ENCODE data around the gene GMPR.

GMPR gene

GRCh38 chr6:16295060-16295459 is 56.7 kb downstream of the GMPR start:
- H4K20me1 ChIP-seq (ENCODE audit: insufficient read depth, low read length, poor library complexity, severe bottlenecking), result no peaks in the 10 kb centered on the region
- H2AFZ ChIP-seq (ENCODE audit: low read length), result no peak overlapping the region
- no peaks in the 10 kb centered on the region for H3K36me3 ChIP-seq (ENCODE audit: insufficient read depth, low read length)
- no peaks in the 10 kb centered on the region for H3K9me3 ChIP-seq (ENCODE audit: insufficient read depth, low read depth, low read length)
- H3F3A ChIP-seq (ENCODE audit: low read depth), result no peaks in the 10 kb centered on the region
- no peaks in the 10 kb centered on the region for H3K27me3 ChIP-seq (ENCODE audit: insufficient read depth, low read length, poor library complexity, severe bottlenecking)
- no peak overlapping the region for H3K9ac ChIP-seq (ENCODE audit: low read depth, low read length, poor library complexity, severe bottlenecking)
- no peaks in the 10 kb centered on the region for H3K79me2 ChIP-seq (ENCODE audit: insufficient read depth, low read length)
- H3K9me2 ChIP-seq (replicated peaks; ENCODE audit: low read depth, low read length), result no peaks in the 10 kb centered on the region
- no peak overlapping the region for H3K4me2 ChIP-seq (ENCODE audit: low read depth, low read length, poor library complexity, severe bottlenecking)
- H3K4me1 ChIP-seq (ENCODE audit: insufficient read depth, low read length, poor library complexity, severe bottlenecking), result no peaks in the 10 kb centered on the region
- H3K4me3 ChIP-seq (ENCODE audit: low read length, poor library complexity, severe bottlenecking), result no peak overlapping the region
- TF ChIP-seq CTCF (conservative IDR thresholded peaks at IDR 0.05; ENCODE audit: low read length) (no peak), EZH2phosphoT487 (IDR thresholded peaks at IDR 0.05; ENCODE audit: borderline replicate concordance) (no peak)

DNA sequence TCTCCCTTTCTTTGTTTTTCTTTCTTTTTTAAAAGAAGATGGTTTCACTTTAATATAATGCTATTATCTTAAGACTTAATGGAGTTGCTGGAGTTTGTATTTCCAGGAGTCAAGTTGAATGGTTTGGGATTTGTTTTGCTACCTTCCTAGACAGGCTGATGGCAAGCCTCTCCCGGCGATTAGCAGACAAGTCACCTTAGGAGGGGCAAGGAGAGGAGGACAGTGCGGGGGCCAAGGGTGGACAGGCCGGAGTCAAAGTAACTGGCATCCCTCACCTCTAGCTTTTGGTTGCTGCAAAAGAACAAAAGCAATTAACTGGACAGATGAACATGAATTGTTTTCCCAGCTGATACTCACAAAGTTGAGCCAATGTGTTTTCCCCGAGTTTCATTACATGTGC is 57.1 kb downstream of the GMPR start:
- Histone ChIP-seq H3K4me2 (ENCODE audit: low read depth, low read length, poor library complexity, severe bottlenecking) (no peak overlapping the region), H3K4me3 (ENCODE audit: low read length, poor library complexity, severe bottlenecking) (no peak overlapping the region), H3K9ac (ENCODE audit: low read depth, low read length, poor library complexity, severe bottlenecking) (no peak overlapping the region), H2AFZ (ENCODE audit: low read length) (no peak overlapping the region), H3K27me3 (ENCODE audit: insufficient read depth, low read length, poor library complexity, severe bottlenecking) (no peaks in the 10 kb centered on the region), H4K20me1 (ENCODE audit: insufficient read depth, low read length, poor library complexity, severe bottlenecking) (no peaks in the 10 kb centered on the region), H3K36me3 (ENCODE audit: insufficient read depth, low read length) (no peaks in the 10 kb centered on the region), H3K9me2 (replicated peaks; ENCODE audit: low read depth, low read length) (no peaks in the 10 kb centered on the region), H3K4me1 (ENCODE audit: insufficient read depth, low read length, poor library complexity, severe bottlenecking) (no peaks in the 10 kb centered on the region), H3K9me3 (ENCODE audit: insufficient read depth, low read depth, low read length) (no peaks in the 10 kb centered on the region), H3K79me2 (ENCODE audit: insufficient read depth, low read length) (no peaks in the 10 kb centered on the region), H3F3A (ENCODE audit: low read depth) (no peaks in the 10 kb centered on the region)
- TF ChIP-seq EZH2phosphoT487 (IDR thresholded peaks at IDR 0.05; ENCODE audit: borderline replicate concordance) (no peak), CTCF (conservative IDR thresholded peaks at IDR 0.05; ENCODE audit: low read length) (no peak)

DNA sequence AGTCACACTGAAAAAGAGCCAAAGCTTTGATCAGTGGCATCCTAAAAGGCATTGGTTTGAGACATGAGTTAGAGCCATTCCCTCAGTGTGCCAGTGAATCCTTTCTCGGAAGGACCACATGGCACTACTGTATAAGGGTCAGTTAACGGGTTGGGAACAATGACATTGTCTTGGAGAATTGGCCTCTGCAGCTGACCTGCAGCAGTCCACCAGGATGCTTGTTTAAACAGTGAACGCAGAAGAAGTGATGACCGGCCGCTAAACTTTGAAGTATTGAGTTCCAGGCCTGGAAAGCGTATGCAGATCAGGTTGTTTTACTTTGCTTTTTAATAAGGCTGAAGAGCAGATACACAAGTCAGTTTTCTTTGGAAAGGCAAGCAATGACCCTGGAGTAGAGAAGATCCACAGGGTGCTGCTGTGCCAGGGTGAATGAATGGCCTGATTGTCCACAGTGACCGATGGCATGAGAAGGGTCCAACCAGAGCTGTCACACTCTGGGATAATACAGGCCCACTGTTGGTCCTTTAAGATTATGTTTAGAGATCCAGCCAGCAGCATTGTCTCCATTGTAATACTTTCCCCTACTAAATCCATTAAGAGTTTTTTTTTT is 57.8 kb downstream of the GMPR start:
- Histone ChIP-seq H3K4me2 (ENCODE audit: low read depth, low read length, poor library complexity, severe bottlenecking) (no peak overlapping the region), H3K4me3 (ENCODE audit: low read length, poor library complexity, severe bottlenecking) (no peak overlapping the region), H3K4me1 (ENCODE audit: insufficient read depth, low read length, poor library complexity, severe bottlenecking) (no peaks in the 10 kb centered on the region), H2AFZ (ENCODE audit: low read length) (no peak overlapping the region), H3K36me3 (ENCODE audit: insufficient read depth, low read length) (no peaks in the 10 kb centered on the region), H3F3A (ENCODE audit: low read depth) (no peaks in the 10 kb centered on the region), H4K20me1 (ENCODE audit: insufficient read depth, low read length, poor library complexity, severe bottlenecking) (no peaks in the 10 kb centered on the region), H3K9ac (ENCODE audit: low read depth, low read length, poor library complexity, severe bottlenecking) (no peak overlapping the region), H3K79me2 (ENCODE audit: insufficient read depth, low read length) (no peaks in the 10 kb centered on the region), H3K9me2 (replicated peaks; ENCODE audit: low read depth, low read length) (no peaks in the 10 kb centered on the region), H3K27me3 (ENCODE audit: insufficient read depth, low read length, poor library complexity, severe bottlenecking) (no peaks in the 10 kb centered on the region), H3K9me3 (ENCODE audit: insufficient read depth, low read depth, low read length) (no peaks in the 10 kb centered on the region)
- TF ChIP-seq CTCF (conservative IDR thresholded peaks at IDR 0.05; ENCODE audit: low read length), result no peak
- no peak for TF ChIP-seq EZH2phosphoT487 (IDR thresholded peaks at IDR 0.05; ENCODE audit: borderline replicate concordance)

Measured in Loucy (cell line).